Measurements from ENCODE around the gene SMAD4. TPM values are rescaled to one million over a fixed set of nuclear protein-coding genes. Genes with fewer than 3 reads are reported as not detected.

The SMAD4 gene
- total and polyA plus RNA-seq, 2 of the 13 experiments (the other 11 are each of a cell fraction or from before 2014, with no cell fraction given): 70.2 to 72.0 TPM

GRCh38 chr18:51097021-51097822, 67.2 kb downstream of the SMAD4 start:
- H3K27me3 ChIP-seq (ENCODE audit: control insufficient read depth in 1 of 2, insufficient read depth in 2 of 2, low read length in 2 of 2): no peaks in the 10 kb centered on the region
- H3K79me2 ChIP-seq (ENCODE audit: insufficient read depth, low read length): no peaks in the 10 kb centered on the region
- 38% methylated on average over 6 of the region's 6 CpGs for WGBS (ENCODE audit: low lambda C conversion rate)
- H2AFZ ChIP-seq (ENCODE audit: low read length): no peak overlapping the region
- no peaks in the 10 kb centered on the region for H3K36me3 ChIP-seq (replicated peaks in 1 of 2; ENCODE audit: control insufficient read depth in 1 of 2, insufficient read depth in 2 of 2, low read length in 2 of 2)
- no peak overlapping the region for H3K27ac ChIP-seq (ENCODE audit: extremely low read length, insufficient read depth, low read length)
- CTCF ChIA-PET (ENCODE audit: low intra/inter-chr PET ratio, low total read pairs): no interaction called here
- no peak overlapping the region for H3K9ac ChIP-seq (ENCODE audit: insufficient read depth, low read depth, low read length)
- H4K20me1 ChIP-seq (ENCODE audit: insufficient read depth, low read length): no peaks in the 10 kb centered on the region
- TF ChIP-seq ZNF576 (CRISPR knock-in tag; IDR thresholded peaks at IDR 0.05): no peak
- TF ChIP-seq ZNF34 (CRISPR knock-in tag; IDR thresholded peaks at IDR 0.05; ENCODE audit: borderline replicate concordance): no peak
- no peak for TF ChIP-seq ETV6 (CRISPR knock-in tag; conservative IDR thresholded peaks at IDR 0.05)
- TF ChIP-seq ZNF207 (IDR thresholded peaks at IDR 0.05; ENCODE audit: borderline replicate concordance): no peak
- TF ChIP-seq GPN1 (CRISPR knock-in tag; IDR thresholded peaks at IDR 0.05; ENCODE audit: borderline replicate concordance): no peak
- TF ChIP-seq U2AF2 (IDR thresholded peaks at IDR 0.05; ENCODE audit: low read depth, low read length): no peak
- TF ChIP-seq CCAR2 (optimal IDR thresholded peaks at IDR 0.05; ENCODE audit: low read depth, low read length): no peak
- TF ChIP-seq SSRP1 (CRISPR knock-in tag; IDR thresholded peaks at IDR 0.05): no peak
- no peak for TF ChIP-seq ZNF274 (CRISPR knock-in tag; IDR thresholded peaks at IDR 0.05)
- no peak for TF ChIP-seq PRMT3 (CRISPR knock-in tag; IDR thresholded peaks at IDR 0.05; ENCODE audit: borderline replicate concordance, low read depth)
- no peak for TF ChIP-seq ZNF850 (CRISPR knock-in tag; conservative IDR thresholded peaks at IDR 0.05)
- in situ Hi-C loops (cut with HindIII; ENCODE audit: extremely low pct_ligation_motif_present, low pct_unique_long_range_greater_than_20kb) (no loop called here), intact Hi-C loops (cut with micrococcal nuclease; ENCODE audit: unreplicated experiment) (no loop called here)
- H3K4me2 ChIP-seq (ENCODE audit: low read depth, low read length): no peak overlapping the region
- no peaks in the 10 kb centered on the region for H3K4me1 ChIP-seq (ENCODE audit: insufficient read depth, low read length)
- H3K9me3 ChIP-seq (ENCODE audit: low read length): no peaks in the 10 kb centered on the region
- no peak for ATAC-seq
- no TSS peak for BruUV-seq (replicated peaks)
- POLR2A ChIA-PET: no interaction called here
- DNase-seq (ENCODE audit: low spot score): no peak
- H3K4me3 ChIP-seq (replicated peaks in 1 of 3; ENCODE audit: insufficient read depth in 1 of 3, low read depth in 2 of 3, low read length in 3 of 3): no peak overlapping the region
- no peak for FAIRE-seq
